NCI-H187 (cell line): ENCODE data around the gene RAPGEF5.

Experiments used
- DNase-seq, 2 experiments: peaks; one replicate each; lab custom pipeline; 2025; lab: John Stamatoyannopoulos, UW

Gene RAPGEF5

GRCh38 chr7:22189741-22190140 lies 167.2 kb downstream of the RAPGEF5 start:
- no peak for DNase-seq

DNA sequence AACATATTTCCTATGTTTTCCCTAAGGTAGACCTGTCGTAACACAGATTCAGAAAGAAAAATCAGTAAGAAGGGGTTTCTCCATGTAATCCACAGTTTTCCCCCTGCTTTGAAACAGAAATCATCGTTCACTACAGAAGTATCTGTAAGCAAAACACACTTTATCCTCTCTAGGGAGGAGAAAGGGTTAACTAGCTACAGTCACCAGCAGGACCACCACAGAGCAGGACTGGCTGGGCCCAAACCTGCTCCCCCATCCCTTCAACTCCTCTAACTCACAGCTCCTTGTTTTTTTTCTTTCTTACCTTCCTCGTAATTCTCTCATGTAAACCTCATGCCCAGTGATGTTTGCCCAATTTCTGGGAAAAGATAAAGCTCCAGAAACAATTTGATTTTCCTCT lies 167.7 kb downstream of the RAPGEF5 start:
- DNase-seq, result no peak

DNA sequence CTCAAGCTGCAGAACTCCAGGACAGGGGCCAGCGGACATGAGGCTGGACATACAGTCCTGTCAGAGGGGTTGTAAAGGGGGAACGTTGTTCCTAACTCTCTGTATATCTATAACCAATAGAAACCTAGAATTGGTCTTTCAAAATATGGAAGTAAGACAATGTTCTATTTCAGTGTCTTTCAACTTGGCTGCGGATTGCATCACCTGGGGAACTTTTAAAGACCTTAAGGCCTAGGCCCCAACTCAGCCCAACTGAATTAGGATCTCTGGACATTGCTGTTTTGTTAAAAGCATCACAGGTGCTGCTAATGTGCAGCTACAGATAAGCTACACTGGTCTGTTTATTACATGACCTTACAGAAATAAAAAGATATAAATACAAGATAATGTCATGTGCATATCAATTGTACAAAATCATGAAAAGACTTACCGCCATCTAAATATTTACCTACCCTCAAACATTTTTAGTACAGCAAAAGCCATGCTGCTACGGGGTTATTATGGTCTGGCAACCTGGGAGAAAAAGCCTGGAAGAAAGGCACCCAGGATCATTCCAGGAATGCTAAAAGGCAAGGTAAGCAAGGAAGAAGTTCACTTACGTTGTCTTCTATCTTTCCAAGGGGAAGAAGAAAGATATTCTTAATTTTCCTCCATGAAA lies 169.1 kb downstream of the RAPGEF5 start:
- no peak for DNase-seq

DNA sequence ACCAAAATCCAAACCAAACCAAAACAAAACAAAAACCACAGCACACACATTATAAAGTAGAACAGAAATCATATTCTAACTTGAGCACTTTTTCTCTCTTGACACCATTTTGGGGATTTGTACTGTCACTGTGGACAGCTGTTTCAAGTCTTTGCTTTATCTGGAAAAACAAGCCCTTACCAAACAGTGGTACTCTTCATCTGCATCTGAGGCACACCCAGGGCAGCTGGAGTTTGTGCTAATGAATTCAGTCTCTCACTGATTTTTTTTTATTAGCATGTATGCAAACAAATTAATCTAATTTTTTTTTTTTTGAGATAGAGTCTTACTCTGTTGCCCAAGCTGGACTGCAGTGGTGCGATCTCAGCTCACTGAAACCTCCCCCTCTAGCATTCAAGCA lies 171.4 kb downstream of the RAPGEF5 start:
- no peak for DNase-seq

- DNase-seq, result no peak
Observed at GRCh38 chr7:22184549-22185199, 172.3 kb downstream of the RAPGEF5 start.

DNA sequence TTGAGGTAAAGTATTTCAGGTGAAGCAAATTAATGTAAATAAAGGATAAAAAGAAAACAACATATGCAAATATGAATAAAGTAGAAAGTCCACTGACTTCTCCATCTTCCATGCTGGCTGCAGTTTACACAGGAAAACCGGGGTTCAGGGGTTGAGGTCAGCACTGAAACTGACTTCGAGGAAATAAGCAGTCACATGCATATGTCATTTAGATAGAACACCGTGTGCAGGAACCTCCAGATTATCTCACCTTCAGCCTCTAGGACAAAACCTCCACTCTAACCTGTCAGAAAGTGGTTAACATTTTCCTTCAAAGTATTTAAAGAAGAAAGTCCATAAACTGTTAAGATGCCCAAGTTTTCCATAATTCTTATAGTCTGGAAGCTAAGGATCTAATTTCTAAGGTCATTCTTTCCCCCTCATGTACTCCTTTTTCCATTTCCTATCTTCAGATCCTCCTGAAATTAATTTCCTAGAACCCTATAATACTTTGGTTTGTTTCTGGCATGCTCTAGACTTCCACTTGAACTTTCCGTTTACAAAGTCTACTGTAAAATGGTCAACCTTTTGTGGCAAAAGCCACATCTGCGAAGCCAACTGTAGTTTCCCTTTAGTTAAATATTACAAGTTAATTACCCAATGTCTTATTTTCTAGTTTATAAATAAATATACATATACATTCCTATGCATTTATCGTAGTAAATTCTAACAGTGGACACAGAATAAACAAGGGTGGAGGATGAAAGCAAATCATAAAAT lies 173.3 kb downstream of the RAPGEF5 start:
- no peak for DNase-seq

DNA sequence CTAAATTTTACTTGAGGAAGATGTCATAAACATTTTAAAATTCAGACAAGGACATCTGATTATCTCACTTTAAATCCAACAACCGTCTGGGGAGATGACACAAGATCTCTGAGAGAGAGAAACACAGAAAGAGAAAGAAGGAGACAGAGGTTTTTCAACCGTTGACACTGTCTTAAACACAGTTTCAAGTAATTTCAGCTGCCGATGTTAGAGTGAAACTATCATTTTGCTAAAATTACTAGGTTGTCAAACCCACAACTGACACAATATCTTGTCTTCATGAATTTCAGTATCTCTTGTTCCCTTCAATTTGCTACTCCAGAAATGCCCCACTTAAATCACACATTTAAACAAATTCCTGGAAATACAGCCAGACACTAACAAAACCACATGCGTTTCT lies 174.8 kb downstream of the RAPGEF5 start:
- no peak for DNase-seq

DNA sequence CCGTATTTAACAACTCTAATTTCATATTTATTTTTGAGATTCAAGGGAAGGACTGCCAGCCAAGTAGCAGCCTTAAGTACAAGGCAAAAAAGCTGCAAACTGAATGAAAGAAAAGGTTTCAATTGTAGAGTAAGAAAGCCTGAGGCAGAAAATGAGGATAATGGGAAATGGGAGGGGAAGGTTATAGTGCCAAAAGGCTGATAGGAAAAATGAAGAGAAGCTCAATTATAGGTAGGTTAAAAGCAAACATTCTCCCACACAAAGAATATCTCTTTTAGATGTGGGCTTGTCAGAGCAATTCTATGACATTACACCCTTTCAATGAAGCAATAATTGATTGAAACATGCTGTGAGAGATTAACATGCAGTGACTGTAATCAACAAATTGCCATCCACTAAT lies 175.3 kb downstream of the RAPGEF5 start:
- DNase-seq, result no peak

- no peak for DNase-seq
Observed at GRCh38 chr7:22179442-22179879, 177.5 kb downstream of the RAPGEF5 start.

DNA sequence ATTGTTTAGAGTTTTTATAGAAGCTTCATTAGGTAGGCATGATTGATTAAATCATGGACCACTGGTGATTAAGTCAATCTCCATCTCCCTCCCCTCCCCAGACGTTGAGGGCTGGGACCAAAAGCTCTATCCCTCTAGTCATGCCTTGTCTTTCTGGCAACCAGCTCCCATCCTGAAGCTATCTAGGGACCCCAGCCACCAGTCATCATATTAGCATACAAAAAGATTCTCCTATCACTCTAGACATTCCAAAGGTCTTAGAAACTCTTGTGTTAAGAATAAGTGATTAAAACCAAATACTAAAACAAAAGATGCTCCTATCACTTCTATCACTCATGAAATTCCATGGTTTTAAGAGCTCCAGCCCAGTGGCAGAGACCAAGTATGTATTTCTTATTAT lies 178.2 kb downstream of the RAPGEF5 start:
- no peak for DNase-seq

GRCh38 chr7:22176791-22177412 lies 180.1 kb downstream of the RAPGEF5 start:
- no peak for DNase-seq

DNA sequence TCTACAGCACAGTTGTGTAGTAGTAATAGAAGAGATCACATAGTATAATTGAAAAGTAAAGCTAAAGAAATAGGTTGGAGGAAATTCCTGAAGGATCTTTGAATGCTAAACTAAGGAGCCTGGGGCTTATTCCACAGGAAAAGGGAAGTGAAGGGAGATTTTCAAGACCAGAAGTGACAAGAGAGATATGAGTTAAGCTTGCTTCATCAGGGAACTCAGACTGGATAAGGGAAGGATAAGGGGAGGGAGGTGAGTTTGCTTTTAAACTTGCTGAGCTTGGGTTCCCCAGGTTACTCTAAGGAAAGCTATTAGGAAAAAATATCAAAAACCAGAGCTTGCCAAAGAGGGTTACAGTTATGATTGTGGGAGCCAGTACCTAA lies 182.4 kb downstream of the RAPGEF5 start:
- DNase-seq, result no peak

GRCh38 chr7:22173685-22174573 lies 183.0 kb downstream of the RAPGEF5 start:
- DNase-seq, result no peak

DNA sequence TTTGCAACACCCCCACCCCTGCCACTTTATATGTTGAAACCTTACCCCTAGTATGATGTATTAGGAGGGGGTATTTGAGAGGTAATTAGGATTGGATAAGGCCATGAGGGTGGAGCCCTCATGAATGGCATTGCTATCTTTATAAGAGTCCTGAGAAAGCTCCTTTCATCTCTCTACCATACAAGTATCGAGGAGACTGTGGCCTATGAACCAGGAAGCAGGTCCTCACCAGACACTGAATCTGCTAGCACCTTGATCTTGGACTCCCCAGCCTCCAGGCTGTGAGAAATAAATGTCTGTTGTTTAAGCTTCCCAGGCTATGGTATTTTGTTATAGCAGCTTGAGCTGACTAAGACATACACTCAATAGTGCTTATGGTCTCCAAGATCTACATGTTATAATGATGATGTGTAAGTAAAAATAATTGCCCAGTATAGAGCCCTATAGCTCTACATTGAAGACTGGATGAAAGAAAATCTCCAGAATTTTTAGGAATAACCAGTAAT lies 188.8 kb downstream of the RAPGEF5 start:
- DNase-seq, result no peak

DNA sequence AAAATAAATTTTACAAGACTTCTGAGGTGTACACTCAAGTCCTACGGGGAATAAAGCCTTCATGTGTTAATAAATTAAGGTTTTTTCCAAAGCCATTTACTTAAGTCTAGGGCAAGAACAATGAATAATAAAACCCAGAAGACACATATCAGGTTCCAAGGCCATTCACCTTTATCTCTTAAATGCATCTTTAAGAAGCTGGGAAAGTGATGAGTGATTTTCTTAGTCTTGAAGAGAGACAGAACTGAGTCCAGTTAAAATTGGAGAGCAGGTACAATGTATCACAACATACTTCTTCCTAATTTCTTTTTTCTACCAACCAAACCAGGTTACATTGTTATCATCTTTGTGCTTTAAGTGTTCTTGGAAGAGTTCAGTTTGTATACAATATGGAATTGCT lies 189.5 kb downstream of the RAPGEF5 start:
- no peak for DNase-seq

DNA sequence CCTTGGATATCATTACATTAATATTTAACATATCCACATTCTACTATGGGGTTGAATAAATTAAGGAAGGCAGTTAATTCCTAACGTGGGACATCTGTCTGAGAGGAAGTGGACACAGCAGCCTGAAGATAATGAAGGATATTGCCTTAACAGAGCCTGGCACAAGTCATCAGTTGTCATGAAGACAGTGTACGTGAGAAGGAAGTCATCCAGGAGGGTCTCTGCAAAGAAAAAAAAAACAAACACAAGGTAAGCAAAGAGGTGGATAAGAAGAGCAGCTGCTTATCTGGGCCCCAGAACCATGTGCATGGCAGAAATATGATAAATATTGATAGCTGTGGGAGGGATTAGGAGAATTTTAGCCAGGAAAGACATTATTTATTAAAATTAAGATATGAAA lies 190.0 kb downstream of the RAPGEF5 start:
- DNase-seq, result no peak

DNA sequence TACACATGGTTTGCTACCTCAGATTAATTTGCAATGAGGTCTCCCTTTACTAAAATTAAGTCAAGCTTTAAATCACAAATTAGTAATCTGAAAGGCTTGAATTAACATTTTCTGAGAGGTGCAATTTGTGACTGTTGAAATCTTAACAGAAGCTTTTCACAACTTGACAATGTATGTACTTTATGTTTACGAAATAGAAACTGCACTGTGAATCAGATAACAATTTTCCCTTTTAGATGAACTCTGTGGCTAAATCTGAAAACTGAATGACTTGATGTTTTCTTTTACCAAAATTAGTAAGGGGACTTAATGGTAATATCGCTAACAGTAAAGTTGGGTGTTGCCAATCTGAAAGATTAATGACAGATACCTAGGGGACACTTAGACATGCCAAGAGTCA lies 197.6 kb downstream of the RAPGEF5 start:
- no peak for DNase-seq

GRCh38 chr7:22157552-22157951 lies 199.4 kb downstream of the RAPGEF5 start:
- DNase-seq, result no peak

DNA sequence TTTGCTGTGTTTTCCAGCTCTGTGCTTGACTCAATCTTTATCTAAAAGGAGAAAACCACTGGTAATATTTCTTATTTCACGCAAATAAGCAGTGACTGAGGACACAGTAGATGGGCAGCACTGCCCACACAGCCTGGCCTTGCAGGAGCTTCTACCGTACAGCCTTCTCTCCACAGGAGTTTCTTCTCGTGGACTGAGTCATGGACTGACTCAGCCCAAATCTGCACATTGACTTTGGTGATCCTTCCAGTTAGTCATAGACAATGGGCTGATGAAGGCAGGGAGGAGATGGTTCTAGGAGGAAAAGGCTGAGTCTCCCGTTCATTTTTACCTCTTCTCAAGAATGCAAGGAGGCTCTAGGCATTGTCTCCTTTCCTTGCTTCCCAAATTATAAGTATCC lies 200.7 kb downstream of the RAPGEF5 start:
- DNase-seq, result no peak

DNA sequence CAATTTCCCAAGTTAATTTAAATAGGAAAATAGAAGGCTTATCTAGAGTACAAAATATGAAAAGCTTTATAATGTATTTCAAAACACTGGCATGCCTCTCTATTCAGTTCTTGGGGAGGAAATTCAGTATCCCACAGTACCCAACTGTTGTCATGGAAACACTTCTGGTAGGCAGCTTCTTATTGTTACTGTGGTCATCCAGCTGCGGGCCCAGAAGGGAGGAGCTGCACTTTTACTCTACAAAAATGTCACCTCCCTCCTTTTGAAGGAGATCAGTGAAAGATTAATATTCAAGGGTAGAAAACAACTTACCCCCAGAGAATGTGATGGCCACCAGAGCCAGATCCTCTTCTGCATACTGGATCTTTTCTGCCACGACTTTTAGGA lies 202.8 kb downstream of the RAPGEF5 start:
- no peak for DNase-seq

- no peak for DNase-seq
Observed at GRCh38 chr7:22153432-22154142, 203.4 kb downstream of the RAPGEF5 start.
